Liver (tissue), 9 donors: ENCODE measurements around the gene FCHO2. TPM values are rescaled to one million over a fixed set of nuclear protein-coding genes. Genes with fewer than 3 reads are reported as not detected.

Experiments used
- DNase-seq: peaks from one replicate; pipeline ENCODE4 v3.0.0-alpha.2; 2017; ENCODE audit warnings: low spot score
- H3K27ac ChIP-seq, 2 donors: one replicate each; pipeline ENCODE4 v1.7.0; 2013; ENCODE audit warnings: inconsistent platforms in 2 of 2, low read length in 2 of 2, control low read depth in 1 of 2, low read depth in 1 of 2, mild to moderate bottlenecking in 1 of 2
- H3K27me3 ChIP-seq, 4 donors: one replicate each; pipeline versions ENCODE4 v1.6.1 to v1.7.0; 2013; ENCODE audit warnings: low read length in 3 of 4, inconsistent platforms in 1 of 4, mild to moderate bottlenecking in 1 of 4, moderate library complexity in 1 of 4; ENCODE audit not compliant: control insufficient read depth in 4 of 4, insufficient read depth in 4 of 4
- H3K36me3 ChIP-seq, 4 donors: one replicate each; pipeline versions ENCODE4 v1.6.1 to v1.7.0; 2013; ENCODE audit warnings: low read length in 3 of 4, mild to moderate bottlenecking in 3 of 4, low read depth in 1 of 4, moderate library complexity in 1 of 4; ENCODE audit not compliant: control insufficient read depth in 4 of 4, insufficient read depth in 3 of 4
- H3K4me1 ChIP-seq, 4 donors: one replicate each; pipeline versions ENCODE4 v1.6.1 to v1.7.0; 2013; ENCODE audit warnings: low read length in 3 of 4, mild to moderate bottlenecking in 3 of 4, moderate library complexity in 1 of 4; ENCODE audit not compliant: control insufficient read depth in 4 of 4, insufficient read depth in 4 of 4
- H3K4me3 ChIP-seq, 3 donors: one replicate each; pipeline versions ENCODE4 v1.6.1 to v1.7.0; 2013; ENCODE audit warnings: low read length in 3 of 3, control low read depth in 1 of 3, low read depth in 1 of 3, mild to moderate bottlenecking in 1 of 3
- H3K9ac ChIP-seq, 2 donors: one replicate each; pipeline ENCODE4 v1.7.0; 2013; ENCODE audit warnings: low read length in 2 of 2, mild to moderate bottlenecking in 2 of 2, moderate library complexity in 2 of 2, control low read depth in 1 of 2, low read depth in 1 of 2
- H3K9me3 ChIP-seq, 4 donors: one replicate each; pipeline versions ENCODE4 v1.6.1 to v1.7.0; 2013; ENCODE audit warnings: low read length in 3 of 4; ENCODE audit not compliant: control insufficient read depth in 4 of 4
- ATF3 ChIP-seq: IDR thresholded peaks from 2 replicates; pipeline ENCODE4 v1.6.1; 2016; ENCODE audit warnings: antibody characterized with exemption
- CTCF ChIP-seq: fragments of 150-350 bp; IDR thresholded peaks from 2 replicates; pipeline ENCODE4 v1.5.1; 2017; ENCODE audit warnings: improper control_type of control experiment, low read depth, low read length; ENCODE audit not compliant: missing input control
- EGR1 ChIP-seq, 2 donors: IDR thresholded peaks; 2 replicates each; pipeline ENCODE4 v1.6.1; 2016 to 2018; ENCODE audit warnings: antibody characterized with exemption in 2 of 2, low read depth in 2 of 2
- FOXA1 ChIP-seq: IDR thresholded peaks from 2 replicates; pipeline ENCODE4 v1.6.1; 2016; ENCODE audit warnings: antibody characterized with exemption
- FOXA2 ChIP-seq: IDR thresholded peaks from 2 replicates; pipeline ENCODE4 v1.6.1; 2016; ENCODE audit warnings: antibody characterized with exemption
- GABPA ChIP-seq, 2 donors: IDR thresholded peaks in 1 of 2; conservative IDR thresholded peaks in 1 of 2; 2 replicates each; pipeline ENCODE4 v1.6.1; 2016; ENCODE audit warnings: antibody characterized with exemption in 2 of 2, mild to moderate bottlenecking in 1 of 2, moderate library complexity in 1 of 2
- HNF4A ChIP-seq, 2 donors: conservative IDR thresholded peaks; 2 replicates each; pipeline ENCODE4 v1.6.1; 2016; ENCODE audit warnings: antibody characterized with exemption in 2 of 2, mild to moderate bottlenecking in 2 of 2
- HNF4G ChIP-seq: IDR thresholded peaks from 2 replicates; pipeline ENCODE4 v1.6.1; 2016; ENCODE audit warnings: antibody characterized with exemption
- JUND ChIP-seq, 2 donors: IDR thresholded peaks; 2 replicates each; pipeline ENCODE4 v1.6.1; 2016; ENCODE audit warnings: antibody characterized with exemption in 2 of 2
- MAX ChIP-seq: IDR thresholded peaks from 2 replicates; pipeline ENCODE4 v1.6.1; 2016; ENCODE audit warnings: antibody characterized with exemption
- RAD21 ChIP-seq, 2 donors: IDR thresholded peaks; 2 replicates each; pipeline ENCODE4 v1.6.1; 2016; ENCODE audit warnings: antibody characterized with exemption in 2 of 2, mild to moderate bottlenecking in 2 of 2
- REST ChIP-seq: IDR thresholded peaks from 2 replicates; pipeline ENCODE4 v1.6.1; 2016; ENCODE audit warnings: antibody characterized with exemption, mild to moderate bottlenecking
- RXRA ChIP-seq, 2 donors: IDR thresholded peaks; 2 replicates each; pipeline ENCODE4 v1.6.1; 2017 to 2018; ENCODE audit warnings: antibody characterized with exemption in 2 of 2, mild to moderate bottlenecking in 1 of 2
- SP1 ChIP-seq: IDR thresholded peaks from 2 replicates; pipeline ENCODE4 v1.6.1; 2018; ENCODE audit warnings: antibody characterized with exemption, mild to moderate bottlenecking
- TAF1 ChIP-seq: conservative IDR thresholded peaks from 2 replicates; pipeline ENCODE4 v1.6.1; 2016; ENCODE audit warnings: antibody characterized with exemption, mild to moderate bottlenecking
- YY1 ChIP-seq: IDR thresholded peaks from 2 replicates; pipeline ENCODE4 v1.6.1; 2016; ENCODE audit warnings: antibody characterized with exemption, mild to moderate bottlenecking
- ZBTB33 ChIP-seq: IDR thresholded peaks from 2 replicates; pipeline ENCODE4 v1.6.1; 2016; ENCODE audit warnings: antibody characterized with exemption
- WGBS: extraction: QIAGEN DNeasy Blood & Tissue Kit; methylation state at CpG from one replicate; pipeline ENCODE4 v1.1.7; 2013; 5-methylcytosine and 5-hydroxymethylcytosine counted together
- polyA plus RNA-seq, 2 donors: library from polyadenylated mRNA; stranded (reverse) in 1 of 2; unstranded in 1 of 2; fragments of 200-250 nt in 1 of 2; fragments of >200 nt in 1 of 2; fragmentation: Nextera tagmentation in 1 of 2; extraction: Ambion mirVana in 1 of 2; gene quantifications; one replicate each; pipeline versions ENCODE4 v1.2.1 to v1.2.3, GENCODE V29; 2013 to 2015
- total RNA-seq, 2 donors: library from RNA; depleted of rRNA; stranded (reverse); fragments of >200 nt; gene quantifications; one replicate each; pipeline ENCODE4 v1.2.3, GENCODE V29; 2014
- donor health status: healthy.
- donor health status: healthy.
- donor health status: healthy.
- donor health status: healthy.
- donor health status: healthy.

FCHO2 gene
- total and polyA plus RNA-seq, 4 donors, result 5.3 to 37.5 (median 9.3) TPM

- H3K4me1 ChIP-seq, result no peaks in the 10 kb centered on the region
- no peak overlapping the region for H3K4me3 ChIP-seq
- H3K9me3 ChIP-seq, result no peaks in the 10 kb centered on the region
- 92% methylated on average over 10 of the region's 10 CpGs for WGBS
- no peak for DNase-seq
- no peaks in the 10 kb centered on the region for H3K36me3 ChIP-seq
- no peak overlapping the region for H3K9ac ChIP-seq
- TF ChIP-seq RXRA (IDR thresholded peaks at IDR 0.05), result no peak
- no peak for TF ChIP-seq EGR1 (IDR thresholded peaks at IDR 0.05; ENCODE audit: low read depth in 2 of 2)
- no peak for TF ChIP-seq ATF3
- TF ChIP-seq JUND (IDR thresholded peaks at IDR 0.05), result no peak
- TF ChIP-seq TAF1, result no peak
- no peak for TF ChIP-seq HNF4A (conservative IDR thresholded peaks at IDR 0.05)
- TF ChIP-seq MAX, result no peak
- TF ChIP-seq ZBTB33, result no peak
- TF ChIP-seq GABPA (IDR thresholded peaks at IDR 0.05 in 1 of 2, conservative IDR thresholded peaks at IDR 0.05 in 1 of 2), result no peak
- no peak for TF ChIP-seq HNF4G
- no peak for TF ChIP-seq REST
- TF ChIP-seq SP1, result no peak
- TF ChIP-seq FOXA2, result no peak
- TF ChIP-seq FOXA1, result no peak
- TF ChIP-seq RAD21 (IDR thresholded peaks at IDR 0.05), result no peak
- TF ChIP-seq YY1, result no peak
- TF ChIP-seq CTCF, result no peak
- H3K27me3 ChIP-seq, result no peaks in the 10 kb centered on the region
- no peak overlapping the region for H3K27ac ChIP-seq
Observed at GRCh38 chr5:73137563-73138530, 182.0 kb downstream of the FCHO2 start.
